Type B pancreatic cell (in vitro differentiated cells): ENCODE data around the gene AQP12A. TPM values are rescaled to one million over a fixed set of nuclear protein-coding genes. Genes with fewer than 3 reads are reported as not detected.

Experiments
- DNase-seq: peaks from one replicate; pipeline ENCODE4 v3.0.0; 2021; ENCODE audit warnings: mixed read lengths; ENCODE audit not compliant: unreplicated experiment; ENCODE audit errors: extremely low spot score
- H3K27ac Mint-ChIP-seq: 2 replicates; pipeline ENCODE4 v1.8.0; 2021; ENCODE audit warnings: mild to moderate bottlenecking, mixed read lengths
- H3K27me3 Mint-ChIP-seq: 2 replicates; pipeline ENCODE4 v1.8.0; 2021; ENCODE audit warnings: mixed read lengths
- H3K36me3 Mint-ChIP-seq: 2 replicates; pipeline ENCODE4 v1.8.0; 2021; ENCODE audit warnings: mixed read lengths
- H3K4me1 Mint-ChIP-seq: one replicate; pipeline ENCODE4 v1.8.0; 2021; ENCODE audit warnings: mixed read lengths; ENCODE audit not compliant: unreplicated experiment
- H3K4me3 Mint-ChIP-seq: 2 replicates; pipeline ENCODE4 v1.8.0; 2021; ENCODE audit warnings: mild to moderate bottlenecking, mixed read lengths
- H3K9me3 Mint-ChIP-seq: 2 replicates; pipeline ENCODE4 v1.8.0; 2021; ENCODE audit warnings: mixed read lengths
- total RNA-seq: library from RNA; stranded (reverse); gene quantifications from 2 replicates; pipeline ENCODE4 v1.2.1, GENCODE V29; 2021; ENCODE audit warnings: low replicate concordance
- TF ChIP-seq, protein P1 (sequence below): fragments of 200-600 bp; sonication (generic); conservative IDR thresholded peaks from 2 replicates; pipeline ENCODE4 v1.5.0; 2021; ENCODE audit warnings: antibody characterized with exemption, mild to moderate bottlenecking

AQP12A gene
- total RNA-seq, 1 donor from 2014 or later = 0.97 TPM

DNA sequence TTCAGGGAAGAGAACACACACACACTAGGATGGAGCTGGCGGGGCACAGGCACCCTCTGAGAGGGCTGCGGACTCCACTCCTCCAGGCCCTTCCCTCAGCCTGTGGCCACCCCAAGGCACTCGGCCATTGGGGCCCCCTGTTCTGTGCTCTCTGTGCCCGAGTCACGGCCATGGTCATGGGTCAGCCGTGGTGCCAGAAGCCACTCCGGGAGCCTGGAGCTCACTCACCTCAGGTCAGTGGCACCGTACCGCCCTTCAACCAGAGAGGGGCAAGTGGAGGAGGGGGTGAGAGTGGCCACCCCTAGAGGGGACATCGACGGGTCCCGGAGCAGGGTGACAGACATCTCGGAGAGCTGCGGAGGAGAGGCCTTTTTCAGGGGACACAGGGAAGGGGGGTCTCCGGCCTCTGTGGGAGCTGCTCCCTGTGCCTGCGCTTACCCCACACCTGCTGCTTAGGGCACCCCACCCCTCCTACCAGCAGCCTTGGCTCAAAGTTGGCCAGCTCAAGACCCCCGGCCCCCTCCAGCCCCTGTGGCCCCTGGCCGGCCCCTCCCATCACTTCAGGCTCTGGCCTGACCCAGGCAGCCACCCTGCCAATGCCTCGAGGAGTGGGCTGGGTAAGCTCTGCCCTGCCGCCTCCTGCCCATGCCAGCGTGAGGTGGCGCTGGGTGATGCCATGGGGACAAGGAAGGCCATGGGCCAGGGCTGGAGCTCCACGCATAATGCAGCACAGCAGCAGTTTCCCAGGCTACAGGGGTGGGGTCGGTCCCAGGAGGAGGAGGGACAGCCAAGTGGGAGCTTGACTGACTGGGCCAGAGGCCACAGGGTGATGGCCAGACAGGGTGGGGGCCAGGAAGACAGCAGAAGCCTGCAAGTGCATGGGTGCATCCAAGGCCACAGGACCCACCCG is 29.3 kb downstream of the AQP12A start:
- no peaks in the 10 kb centered on the region for H3K4me1 Mint-ChIP-seq
- H3K9me3 Mint-ChIP-seq = no peaks in the 10 kb centered on the region
- no peaks in the 10 kb centered on the region for H3K36me3 Mint-ChIP-seq
- no peak overlapping the region for H3K4me3 Mint-ChIP-seq
- no peaks in the 10 kb centered on the region for H3K27me3 Mint-ChIP-seq
- TF ChIP-seq, protein P1, sequence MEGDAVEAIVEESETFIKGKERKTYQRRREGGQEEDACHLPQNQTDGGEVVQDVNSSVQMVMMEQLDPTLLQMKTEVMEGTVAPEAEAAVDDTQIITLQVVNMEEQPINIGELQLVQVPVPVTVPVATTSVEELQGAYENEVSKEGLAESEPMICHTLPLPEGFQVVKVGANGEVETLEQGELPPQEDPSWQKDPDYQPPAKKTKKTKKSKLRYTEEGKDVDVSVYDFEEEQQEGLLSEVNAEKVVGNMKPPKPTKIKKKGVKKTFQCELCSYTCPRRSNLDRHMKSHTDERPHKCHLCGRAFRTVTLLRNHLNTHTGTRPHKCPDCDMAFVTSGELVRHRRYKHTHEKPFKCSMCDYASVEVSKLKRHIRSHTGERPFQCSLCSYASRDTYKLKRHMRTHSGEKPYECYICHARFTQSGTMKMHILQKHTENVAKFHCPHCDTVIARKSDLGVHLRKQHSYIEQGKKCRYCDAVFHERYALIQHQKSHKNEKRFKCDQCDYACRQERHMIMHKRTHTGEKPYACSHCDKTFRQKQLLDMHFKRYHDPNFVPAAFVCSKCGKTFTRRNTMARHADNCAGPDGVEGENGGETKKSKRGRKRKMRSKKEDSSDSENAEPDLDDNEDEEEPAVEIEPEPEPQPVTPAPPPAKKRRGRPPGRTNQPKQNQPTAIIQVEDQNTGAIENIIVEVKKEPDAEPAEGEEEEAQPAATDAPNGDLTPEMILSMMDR = no peak
- H3K27ac Mint-ChIP-seq = no peak overlapping the region
- no peak for DNase-seq

DNA sequence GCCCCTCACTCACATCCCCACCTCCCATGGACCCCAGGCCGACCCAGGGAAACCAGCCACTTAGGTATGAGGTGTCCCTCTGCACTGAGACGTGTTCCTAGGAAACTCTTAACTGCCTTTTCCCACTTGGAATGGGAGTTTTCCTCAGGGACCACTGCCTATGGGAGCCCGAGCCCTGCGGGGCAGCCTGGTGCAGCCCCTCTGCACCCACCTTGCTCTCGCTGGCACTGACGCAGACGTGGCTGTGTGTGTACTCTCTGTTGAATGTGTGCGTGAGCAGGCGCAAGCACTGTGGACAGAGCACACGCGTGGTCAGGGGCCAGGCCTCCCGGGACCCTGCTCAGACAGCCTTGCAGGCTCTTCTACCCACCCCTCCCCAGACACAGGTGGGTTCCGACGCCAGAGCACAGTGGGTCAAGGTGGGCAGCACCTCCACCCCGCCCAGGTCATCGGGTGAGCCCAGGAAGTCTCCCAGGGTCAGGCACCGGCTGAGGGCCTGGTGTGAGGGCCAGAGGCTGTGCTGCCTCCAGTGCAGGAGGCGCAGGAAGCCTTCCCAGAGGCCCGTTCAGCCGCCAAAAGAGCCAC is 30.0 kb downstream of the AQP12A start:
- TF ChIP-seq, protein P1 = no peak
- no peak for DNase-seq
- Mint-ChIP-seq H3K27ac (no peak overlapping the region), H3K27me3 (no peaks in the 10 kb centered on the region), H3K9me3 (no peaks in the 10 kb centered on the region), H3K4me3 (no peak overlapping the region), H3K4me1 (no peaks in the 10 kb centered on the region), H3K36me3 (no peaks in the 10 kb centered on the region)

DNA sequence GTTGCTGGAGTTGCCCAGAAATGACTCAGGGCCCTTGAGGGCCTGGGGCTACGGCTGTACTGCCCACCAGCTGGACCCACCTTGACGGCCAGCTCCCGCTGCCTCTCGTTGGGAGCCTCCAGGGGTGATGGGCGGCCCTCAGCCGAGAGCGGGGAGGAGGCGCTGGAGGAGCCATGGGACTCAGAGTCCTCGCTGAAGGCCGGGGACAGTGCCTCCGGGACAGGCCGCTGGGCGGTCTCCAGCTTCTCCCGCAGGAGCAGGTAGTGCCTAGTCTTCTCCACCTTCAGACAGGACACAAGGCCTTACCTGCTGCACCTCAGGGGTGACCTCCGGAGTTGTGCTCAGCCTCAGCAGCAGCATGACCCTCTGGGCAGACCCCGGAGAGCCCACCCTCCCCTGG is 30.7 kb downstream of the AQP12A start:
- Mint-ChIP-seq H3K9me3 (no peaks in the 10 kb centered on the region), H3K27me3 (no peaks in the 10 kb centered on the region), H3K4me1 (no peaks in the 10 kb centered on the region), H3K27ac (no peak overlapping the region), H3K4me3 (no peak overlapping the region), H3K36me3 (no peaks in the 10 kb centered on the region)
- TF ChIP-seq, protein P1 = no peak
- DNase-seq = no peak

DNA sequence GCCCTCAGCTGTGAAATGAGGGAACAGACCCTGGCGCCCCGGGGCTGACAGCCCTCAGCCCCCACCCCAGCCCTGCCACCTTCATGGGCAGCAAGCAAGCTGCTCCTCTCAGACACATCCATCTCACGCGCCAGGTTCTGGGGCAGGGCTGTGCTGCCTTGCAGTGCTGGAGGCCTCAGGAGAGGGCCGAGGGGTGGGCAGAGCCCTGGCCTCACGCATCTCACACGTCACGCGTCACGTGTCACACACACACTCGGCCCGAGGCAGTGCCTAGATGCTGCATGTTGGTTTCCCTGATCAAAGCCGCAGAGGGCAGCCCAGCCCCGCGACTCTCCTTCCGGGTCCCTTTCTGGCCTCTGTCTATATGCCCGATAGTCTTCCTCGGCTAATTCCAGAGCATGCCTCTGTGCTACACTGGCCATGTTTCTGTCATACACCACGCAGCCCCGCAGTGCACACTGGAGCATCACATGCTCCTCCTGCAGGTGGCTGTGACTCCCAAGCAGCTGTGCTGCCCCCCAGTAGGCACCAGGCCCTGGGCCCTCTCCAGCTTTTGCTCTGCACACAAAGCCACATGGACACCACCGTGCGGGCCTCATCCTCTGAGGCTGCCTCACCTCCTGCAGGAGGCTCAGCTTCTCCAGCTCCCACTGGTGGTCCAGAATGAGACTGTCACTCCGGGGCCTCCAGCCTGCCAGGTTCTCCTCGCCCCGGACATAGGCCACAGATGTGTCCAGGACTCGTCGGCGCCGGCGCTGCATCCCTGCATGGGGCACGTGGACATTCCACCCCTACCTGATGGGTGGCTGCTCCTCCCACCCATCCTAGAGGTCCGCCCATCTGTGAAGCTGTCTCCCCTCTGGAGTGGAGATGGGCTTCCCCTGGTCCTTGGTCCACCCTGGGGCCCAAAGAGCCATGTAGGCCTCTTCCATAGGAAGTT is 31.4 kb downstream of the AQP12A start:
- H3K4me1 Mint-ChIP-seq = no peaks in the 10 kb centered on the region
- no peaks in the 10 kb centered on the region for H3K27me3 Mint-ChIP-seq
- TF ChIP-seq, protein P1 = no peak
- H3K4me3 Mint-ChIP-seq = no peak overlapping the region
- H3K36me3 Mint-ChIP-seq = no peaks in the 10 kb centered on the region
- H3K27ac Mint-ChIP-seq = no peak overlapping the region
- no peak for DNase-seq
- H3K9me3 Mint-ChIP-seq = no peaks in the 10 kb centered on the region

DNA sequence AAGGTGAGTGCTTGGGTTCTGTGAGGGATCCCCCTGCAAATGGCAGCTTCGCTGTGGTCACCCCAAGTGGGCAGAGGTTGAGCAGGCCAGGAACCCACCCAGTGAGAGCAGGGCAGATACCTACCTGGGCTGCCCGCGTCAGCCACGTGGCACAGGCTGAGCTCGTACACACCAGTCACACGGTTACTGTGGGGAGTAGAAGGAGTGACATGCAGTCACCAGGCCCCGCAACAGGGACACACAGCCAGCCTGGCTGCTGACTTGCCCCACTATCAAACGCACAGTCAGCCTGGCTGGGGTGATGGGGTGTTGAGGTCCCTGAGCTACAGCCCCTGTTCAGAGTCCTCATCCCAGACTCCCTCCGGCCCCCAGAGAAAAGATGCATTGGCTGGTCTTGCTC is 32.2 kb downstream of the AQP12A start:
- TF ChIP-seq, protein P1 = no peak
- Mint-ChIP-seq H3K4me1 (no peaks in the 10 kb centered on the region), H3K36me3 (no peaks in the 10 kb centered on the region), H3K27me3 (no peaks in the 10 kb centered on the region), H3K4me3 (no peak overlapping the region), H3K27ac (no peak overlapping the region), H3K9me3 (no peaks in the 10 kb centered on the region)
- no peak for DNase-seq
